Fibroblast of lung (primary cell): ENCODE measurements around the gene PRKG2. TPM values are rescaled to one million over a fixed set of nuclear protein-coding genes. Genes with fewer than 3 reads are reported as not detected.

Source experiments
- DNase-seq, 2 donors: peaks; one replicate each; pipeline versions ENCODE4 v3.0.0 to v3.0.0-alpha.2; 2010; ENCODE audit warnings: low read depth in 2 of 2
- H2AFZ ChIP-seq: 2 replicates; pipeline ENCODE4 v1.5.1; 2012; ENCODE audit warnings: low read length, control low read depth, inconsistent platforms
- H3K27ac ChIP-seq: 2 replicates; pipeline ENCODE4 v1.5.1; 2011; ENCODE audit warnings: low read length, control low read depth; ENCODE audit not compliant: insufficient read depth
- H3K27me3 ChIP-seq: 2 replicates; pipeline ENCODE4 v1.5.1; 2011; ENCODE audit warnings: mild to moderate bottlenecking, low read length; ENCODE audit not compliant: control insufficient read depth, insufficient read depth
- H3K36me3 ChIP-seq: 2 replicates; pipeline ENCODE4 v1.5.1; 2011; ENCODE audit warnings: low read length; ENCODE audit not compliant: control insufficient read depth, insufficient read depth
- H3K4me1 ChIP-seq: 2 replicates; pipeline ENCODE4 v1.5.1; 2011; ENCODE audit warnings: low read length; ENCODE audit not compliant: control insufficient read depth, insufficient read depth; ENCODE audit errors: extremely low read depth
- H3K4me2 ChIP-seq: 2 replicates; pipeline ENCODE4 v1.5.1; 2011; ENCODE audit warnings: low read length, control low read depth; ENCODE audit not compliant: insufficient read depth; ENCODE audit errors: extremely low read depth
- H3K4me3 ChIP-seq, 4 experiments: fragments of 200-600 bp in 1 of 4; sonication (generic) in 1 of 4; replicated peaks in 1 of 4; 2 replicates each; pipeline ENCODE4 v1.5.1; 2011 to 2016; ENCODE audit warnings: low read length in 4 of 4, low read depth in 3 of 4, mild to moderate bottlenecking in 3 of 4, control low read depth in 2 of 4, inconsistent platforms in 1 of 4, mixed read lengths in 1 of 4; ENCODE audit not compliant: insufficient read depth in 1 of 4; ENCODE audit errors: control extremely low read depth in 1 of 4
- H3K79me2 ChIP-seq: 2 replicates; pipeline ENCODE4 v1.5.1; 2012; ENCODE audit warnings: mild to moderate bottlenecking, low read length, inconsistent platforms; ENCODE audit not compliant: control insufficient read depth, insufficient read depth
- H3K9ac ChIP-seq: 2 replicates; pipeline ENCODE4 v1.5.1; 2011; ENCODE audit warnings: mild to moderate bottlenecking, low read length, control low read depth; ENCODE audit not compliant: insufficient read depth
- H3K9me3 ChIP-seq: 2 replicates; pipeline ENCODE4 v1.5.1; 2012; ENCODE audit warnings: low read depth, low read length; ENCODE audit not compliant: control insufficient read depth, insufficient read depth
- H4K20me1 ChIP-seq: 2 replicates; pipeline ENCODE4 v1.5.1; 2011; ENCODE audit warnings: low read length; ENCODE audit not compliant: control insufficient read depth, insufficient read depth; ENCODE audit errors: extremely low read depth
- CTCF ChIP-seq, 2 donors: IDR thresholded peaks in 1 of 2; conservative IDR thresholded peaks in 1 of 2; 1 replicate in 1 of 2; 2 replicates in 1 of 2; pipeline ENCODE4 v1.5.1; 2011 to 2012; ENCODE audit warnings: low read length in 2 of 2, control low read depth in 1 of 2, inconsistent platforms in 1 of 2, low read depth in 1 of 2, mild to moderate bottlenecking in 1 of 2
- EZH2 ChIP-seq: IDR thresholded peaks from 2 replicates; pipeline ENCODE4 v1.5.1; 2012; ENCODE audit warnings: low read length, control low read depth, mild to moderate bottlenecking; ENCODE audit errors: missing control alignments
- polyA plus RNA-seq, 2 donors: library from polyadenylated mRNA; depleted of rRNA in 1 of 2; stranded (reverse) in 1 of 2; unstranded in 1 of 2; fragments of >200 nt; gene quantifications; 2 replicates each; pipeline ENCODE4 v1.2.1, GENCODE V29; 2011 to 2012; ENCODE audit warnings: missing spikeins in 1 of 2
- total RNA-seq: library from RNA; depleted of rRNA; stranded (reverse); fragments of >200 nt; gene quantifications from 2 replicates; pipeline ENCODE4 v1.2.1, GENCODE V29; 2014

PRKG2 gene
- total and polyA plus RNA-seq, 2 donors (not counting 1 experiment from before 2014, with no cell fraction given): 2.8 to 17.5 TPM

- Histone ChIP-seq H3K4me2 (no peak overlapping the region), H3K79me2 (peaks cover 8% of the 10 kb centered on the region), H3K27ac (no peak overlapping the region), H3K9ac (no peak overlapping the region), H3K4me3 (no peak overlapping the region), H3K27me3 (no peaks in the 10 kb centered on the region), H3K9me3 (no peaks in the 10 kb centered on the region), H2AFZ (no peak overlapping the region), H3K4me1 (peaks cover 2% of the 10 kb centered on the region), H3K36me3 (no peaks in the 10 kb centered on the region), H4K20me1 (no peaks in the 10 kb centered on the region)
- no peak for TF ChIP-seq CTCF (conservative IDR thresholded peaks at IDR 0.05 in 1 of 2, IDR thresholded peaks at IDR 0.05 in 1 of 2; ENCODE audit: low read depth in 1 of 2, low read length in 2 of 2)
- no peak for TF ChIP-seq EZH2
- DNase-seq: no peak
Observed at GRCh38 chr4:81217779-81218178, 2.8 kb upstream of the PRKG2 start.

GRCh38 chr4:81215931-81216330 lies 909 bp upstream of the PRKG2 start:
- H3K9ac ChIP-seq: no peak overlapping the region
- H3K79me2 ChIP-seq: peaks cover 10% of the 10 kb centered on the region
- H3K27ac ChIP-seq: no peak overlapping the region
- no peaks in the 10 kb centered on the region for H3K36me3 ChIP-seq
- H2AFZ ChIP-seq: peak overlapping the region; percentile 90
- TF ChIP-seq CTCF (conservative IDR thresholded peaks at IDR 0.05 in 1 of 2, IDR thresholded peaks at IDR 0.05 in 1 of 2; ENCODE audit: low read depth in 1 of 2, low read length in 2 of 2) (peak in 1 of 2 donors; percentile 41), EZH2 (no peak)
- peaks cover 2% of the 10 kb centered on the region for H3K4me1 ChIP-seq
- peak overlapping the region; percentile 82 for H3K4me2 ChIP-seq
- no peaks in the 10 kb centered on the region for H4K20me1 ChIP-seq
- peak in 1 of 2 donors; percentile 71 for DNase-seq
- H3K27me3 ChIP-seq: no peaks in the 10 kb centered on the region
- peak overlapping the region in 2 of 4 experiments; percentile 72 to 77 for H3K4me3 ChIP-seq
- no peaks in the 10 kb centered on the region for H3K9me3 ChIP-seq

- Histone ChIP-seq H3K27ac (peak overlapping the region; percentile 42), H3K36me3 (no peaks in the 10 kb centered on the region), H3K79me2 (peaks cover 10% of the 10 kb centered on the region), H3K9me3 (no peaks in the 10 kb centered on the region), H4K20me1 (no peaks in the 10 kb centered on the region), H2AFZ (peak overlapping the region; percentile 90), H3K4me3 (peak overlapping the region; percentile 60 to 77 (median 64)), H3K4me2 (peak overlapping the region; percentile 65), H3K9ac (peak overlapping the region; percentile 61), H3K4me1 (peaks cover 2% of the 10 kb centered on the region), H3K27me3 (no peaks in the 10 kb centered on the region)
- TF ChIP-seq EZH2: peak; percentile 8
- TF ChIP-seq CTCF (conservative IDR thresholded peaks at IDR 0.05 in 1 of 2, IDR thresholded peaks at IDR 0.05 in 1 of 2; ENCODE audit: low read depth in 1 of 2, low read length in 2 of 2): no peak
- DNase-seq: peak; percentile 25 to 54
Observed at GRCh38 chr4:81214144-81214880, 710 bp downstream of the PRKG2 start.
